Measurements from ENCODE around the gene PMP22. TPM values are rescaled to one million over a fixed set of nuclear protein-coding genes. Genes with fewer than 3 reads are reported as not detected.
A peak's percentile ranks its signal among the peaks of the same experiment; 100 is the strongest.

PMP22 gene
- total RNA-seq, 4 donors from 2014 or later: 75.5 to 227 (median 83.2) TPM

- ATAC-seq (peak; percentile 11 to 22), DNase-seq (peak; percentile 86 to 93)
- H3K9me3 ChIP-seq: no peaks in the 10 kb centered on the region
- H3K4me3 ChIP-seq: peak overlapping the region in 3 of 4 donors; percentile 11 to 78 (median 18)
- no peaks in the 10 kb centered on the region for H3K36me3 ChIP-seq
- H3K27ac ChIP-seq: peak overlapping the region; percentile 94 to 98 (median 96)
- peaks cover 18 to 24% of the 10 kb centered on the region in 2 donors for H3K4me1 ChIP-seq
- in situ Hi-C loops (cut with MboI; ENCODE audit: low sequenced_read_pairs in 4 of 4): loop anchor here in 3 of 4 donors (25.0 kb wide), 1 partner anchor 148 kb away; no protein-coding TSS in a partner anchor
- H3K27me3 ChIP-seq: no peaks in the 10 kb centered on the region
- TF ChIP-seq, protein P1, sequence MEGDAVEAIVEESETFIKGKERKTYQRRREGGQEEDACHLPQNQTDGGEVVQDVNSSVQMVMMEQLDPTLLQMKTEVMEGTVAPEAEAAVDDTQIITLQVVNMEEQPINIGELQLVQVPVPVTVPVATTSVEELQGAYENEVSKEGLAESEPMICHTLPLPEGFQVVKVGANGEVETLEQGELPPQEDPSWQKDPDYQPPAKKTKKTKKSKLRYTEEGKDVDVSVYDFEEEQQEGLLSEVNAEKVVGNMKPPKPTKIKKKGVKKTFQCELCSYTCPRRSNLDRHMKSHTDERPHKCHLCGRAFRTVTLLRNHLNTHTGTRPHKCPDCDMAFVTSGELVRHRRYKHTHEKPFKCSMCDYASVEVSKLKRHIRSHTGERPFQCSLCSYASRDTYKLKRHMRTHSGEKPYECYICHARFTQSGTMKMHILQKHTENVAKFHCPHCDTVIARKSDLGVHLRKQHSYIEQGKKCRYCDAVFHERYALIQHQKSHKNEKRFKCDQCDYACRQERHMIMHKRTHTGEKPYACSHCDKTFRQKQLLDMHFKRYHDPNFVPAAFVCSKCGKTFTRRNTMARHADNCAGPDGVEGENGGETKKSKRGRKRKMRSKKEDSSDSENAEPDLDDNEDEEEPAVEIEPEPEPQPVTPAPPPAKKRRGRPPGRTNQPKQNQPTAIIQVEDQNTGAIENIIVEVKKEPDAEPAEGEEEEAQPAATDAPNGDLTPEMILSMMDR (IDR thresholded peaks at IDR 0.05 in 4 of 5, conservative IDR thresholded peaks at IDR 0.05 in 1 of 5): no peak
- TF ChIP-seq POLR2A (IDR thresholded peaks at IDR 0.05): peak; percentile 15 to 55
- intact Hi-C loops (cut with DNase I; ENCODE audit: low total_unique reads): loop anchor here (5.0 kb wide), 1 partner anchor 133 kb away; no protein-coding TSS in a partner anchor
These were observed 584 bp downstream of the PMP22 start for GRCh38 chr17:15264542-15264941.

GRCh38 chr17:15263680-15264079 lies 1.4 kb downstream of the PMP22 start:
- peaks cover 0 to 6% of the 10 kb centered on the region in 2 donors for H3K36me3 ChIP-seq
- peaks cover 25 to 28% of the 10 kb centered on the region in 2 donors for H3K4me1 ChIP-seq
- no peak for ATAC-seq
- DNase-seq: no peak
- no peaks in the 10 kb centered on the region for H3K27me3 ChIP-seq
- in situ Hi-C loops (cut with MboI; ENCODE audit: low sequenced_read_pairs in 4 of 4): loop anchor here in 3 of 4 donors (25.0 kb wide), 1 partner anchor 149 kb away; no protein-coding TSS in a partner anchor
- H3K4me3 ChIP-seq: peak overlapping the region; percentile 78 to 97 (median 85)
- peak overlapping the region; percentile 94 to 98 (median 96) for H3K27ac ChIP-seq
- TF ChIP-seq POLR2A (IDR thresholded peaks at IDR 0.05): no peak
- TF ChIP-seq, protein P1 (IDR thresholded peaks at IDR 0.05 in 4 of 5, conservative IDR thresholded peaks at IDR 0.05 in 1 of 5): no peak
- no peaks in the 10 kb centered on the region for H3K9me3 ChIP-seq
- intact Hi-C loops (cut with DNase I; ENCODE audit: low total_unique reads): loop anchor here (2.0 to 5.0 kb wide), 3 partner anchors 43 to 134 kb away; no protein-coding TSS in a partner anchor

DNA sequence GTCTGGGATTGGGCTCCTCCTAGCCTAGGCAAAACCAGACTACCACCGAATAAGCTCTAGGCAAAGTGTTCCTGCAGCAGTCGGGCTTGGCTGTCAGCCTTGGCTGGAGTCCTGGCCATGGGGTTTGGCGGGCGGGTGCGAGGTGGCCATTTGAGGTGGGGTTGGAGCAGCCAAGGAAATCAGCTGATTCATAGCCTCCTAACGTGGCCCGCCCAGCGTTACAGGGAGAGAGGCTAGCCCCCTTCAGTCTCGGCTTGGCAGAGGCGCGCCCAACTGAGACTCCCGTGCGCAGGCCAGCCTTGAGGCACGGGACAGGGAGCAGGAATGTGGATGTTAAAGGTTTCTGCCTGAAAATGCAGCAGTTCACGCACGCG lies 1.9 kb downstream of the PMP22 start:
- Histone ChIP-seq H3K9me3 (no peaks in the 10 kb centered on the region), H3K4me3 (peak overlapping the region; percentile 78 to 97 (median 85)), H3K4me1 (peaks cover 30 to 33% of the 10 kb centered on the region in 2 donors), H3K27ac (peak overlapping the region; percentile 94 to 98 (median 96)), H3K27me3 (no peaks in the 10 kb centered on the region), H3K36me3 (peaks cover 0 to 11% of the 10 kb centered on the region in 2 donors)
- ATAC-seq: peak; percentile 40 to 46
- intact Hi-C loops (cut with DNase I; ENCODE audit: low total_unique reads): loop anchor here (2.0 to 5.0 kb wide), 3 partner anchors 44 to 134 kb away; no protein-coding TSS in a partner anchor
- TF ChIP-seq POLR2A (IDR thresholded peaks at IDR 0.05): peak in 1 of 2 donors; percentile 39
- TF ChIP-seq, protein P1 (IDR thresholded peaks at IDR 0.05 in 4 of 5, conservative IDR thresholded peaks at IDR 0.05 in 1 of 5): no peak
- in situ Hi-C loops (cut with MboI; ENCODE audit: low sequenced_read_pairs in 4 of 4): loop anchor here in 3 of 4 donors (25.0 kb wide), 1 partner anchor 149 kb away; no protein-coding TSS in a partner anchor
- DNase-seq: peak; percentile 82 to 96

DNA sequence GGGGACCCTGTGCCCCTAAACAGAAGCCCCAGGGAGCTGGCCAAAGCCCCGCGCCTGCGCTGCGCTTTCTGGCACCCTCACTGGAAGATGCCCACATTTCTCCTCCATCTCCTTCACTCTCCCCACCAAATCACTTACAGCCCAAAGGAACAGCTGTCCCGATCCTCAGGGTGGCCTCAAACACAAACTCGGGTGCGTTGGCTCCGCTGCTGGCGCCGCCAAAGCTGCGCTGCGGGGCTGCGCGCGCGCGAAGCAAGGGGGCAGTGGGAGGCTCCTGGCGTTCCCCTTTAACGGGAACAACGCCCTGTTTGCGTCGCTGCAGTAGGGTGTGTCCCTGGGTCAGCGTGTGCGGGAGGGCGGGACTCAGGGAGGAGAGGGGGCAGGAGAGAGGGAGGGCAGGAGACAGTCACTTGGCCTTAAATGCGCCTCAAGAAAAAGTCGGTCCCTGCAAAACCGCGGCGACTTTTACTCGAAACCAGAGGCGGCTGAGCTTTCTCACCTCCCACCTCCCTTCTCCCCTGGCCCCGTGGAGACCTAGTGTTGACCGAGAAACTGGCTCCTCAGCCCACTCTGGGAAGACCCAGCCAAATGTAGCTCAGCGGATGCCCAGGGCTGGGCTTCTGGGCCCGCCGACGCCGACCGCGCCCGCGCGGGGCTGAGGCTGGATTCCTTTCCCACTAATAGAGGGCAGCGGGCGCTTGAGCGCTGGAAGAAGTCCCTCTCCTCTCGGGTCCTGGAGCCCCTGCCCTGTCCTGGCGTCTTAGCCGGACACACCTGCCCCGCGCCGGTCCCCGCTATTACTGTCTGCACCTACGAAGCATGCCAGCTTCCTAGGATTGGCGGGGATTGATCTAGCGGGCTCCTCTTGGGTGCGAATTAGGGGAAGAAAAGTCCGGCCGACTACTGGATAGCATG lies 2.6 kb downstream of the PMP22 start:
- in situ Hi-C loops (cut with MboI; ENCODE audit: low sequenced_read_pairs in 4 of 4): loop anchor here in 3 of 4 donors (25.0 kb wide), 1 partner anchor 150 kb away; no protein-coding TSS in a partner anchor
- ATAC-seq (peak; percentile 61 to 76), DNase-seq (peak; percentile 94 to 95)
- TF ChIP-seq, protein P1 (IDR thresholded peaks at IDR 0.05 in 4 of 5, conservative IDR thresholded peaks at IDR 0.05 in 1 of 5): peak in 3 of 5 experiments; percentile 40 to 43 (median 42)
- TF ChIP-seq POLR2A (IDR thresholded peaks at IDR 0.05): peak; percentile 95 to 97
- Histone ChIP-seq H3K27ac (peak overlapping the region; percentile 94 to 98 (median 96)), H3K27me3 (no peaks in the 10 kb centered on the region), H3K4me3 (peak overlapping the region; percentile 78 to 97 (median 85)), H3K9me3 (no peaks in the 10 kb centered on the region), H3K36me3 (peaks cover 0 to 16% of the 10 kb centered on the region in 2 donors), H3K4me1 (peaks cover 37 to 39% of the 10 kb centered on the region in 2 donors)
- intact Hi-C loops (cut with DNase I; ENCODE audit: low total_unique reads): loop anchor here (1.0 to 5.0 kb wide), 5 partner anchors 44 to 195 kb away; no protein-coding TSS in a partner anchor

Data from gastrocnemius medialis (tissue), 4 donors.